HepG2 (cell line): ENCODE measurements around the gene FOSB. TPM values are rescaled to one million over a fixed set of nuclear protein-coding genes. Genes with fewer than 3 reads are reported as not detected.

Experiments used
- ATF7-NPFF ChIP-seq: sonication (generic); formaldehyde crosslinking; IDR thresholded peaks from 2 replicates; pipeline ENCODE4 v1.8.1; 2023; ENCODE audit warnings: mild to moderate bottlenecking, low read depth, missing genetic modification reagents, moderate library complexity
- MED8 ChIP-seq: sonication (generic); formaldehyde crosslinking; IDR thresholded peaks from 2 replicates; pipeline ENCODE4 v1.8.1; 2023; ENCODE audit warnings: mild to moderate bottlenecking, missing genetic modification reagents; ENCODE audit not compliant: insufficient replicate concordance
- NR2F6 ChIP-seq, 2 experiments: IDR thresholded peaks; 2 replicates each; pipeline ENCODE4 v1.6.1; 2016; ENCODE audit warnings: antibody characterized with exemption in 1 of 2, mild to moderate bottlenecking in 1 of 2
- SMYD3 ChIP-seq: sonication (generic); formaldehyde crosslinking; IDR thresholded peaks from 2 replicates; pipeline ENCODE4 v1.8.1; 2023; ENCODE audit warnings: mild to moderate bottlenecking, missing genetic modification reagents
- ZNF329 ChIP-seq: sonication (generic); formaldehyde crosslinking; IDR thresholded peaks from 2 replicates; pipeline ENCODE4 v1.9.0; 2021; ENCODE audit warnings: low read depth, mild to moderate bottlenecking, missing genetic modification reagents
- ZNF432 ChIP-seq: sonication (generic); formaldehyde crosslinking; IDR thresholded peaks from 2 replicates; pipeline ENCODE4 v1.5.0; 2020; ENCODE audit warnings: missing genetic modification reagents, mild to moderate bottlenecking, borderline replicate concordance
- ZNF496 ChIP-seq: sonication (generic); formaldehyde crosslinking; IDR thresholded peaks from 2 replicates; pipeline ENCODE4 v1.8.1; 2023; ENCODE audit warnings: mild to moderate bottlenecking, moderate library complexity, missing genetic modification reagents; ENCODE audit not compliant: insufficient replicate concordance
- ZNF746 ChIP-seq: sonication (generic); formaldehyde crosslinking; IDR thresholded peaks from 2 replicates; pipeline ENCODE4 v1.8.0; 2022; ENCODE audit warnings: mild to moderate bottlenecking, missing genetic modification reagents
- polyA plus RNA-seq, 8 experiments: library from polyadenylated mRNA; depleted of rRNA in 3 of 8; stranded (reverse) in 7 of 8; unstranded in 1 of 8; fragments of >200 nt; fragmentation: Illumina TruSeq in 4 of 8; extraction: Trizol in 4 of 8; gene quantifications; 2 replicates each; pipeline versions ENCODE4 v1.2.1 to v1.2.3, GENCODE V29; 2011 to 2016; ENCODE audit warnings: low read depth in 4 of 8, missing spikeins in 1 of 8, mixed read lengths in 1 of 8; ENCODE audit not compliant: insufficient read depth in 1 of 8
- total RNA-seq, 5 experiments: library from RNA; depleted of rRNA; stranded (reverse); fragments of >200 nt; fragmentation: Illumina TruSeq; extraction: Trizol; gene quantifications; 2 replicates each; pipeline ENCODE4 v1.2.3, GENCODE V29; 2016; ENCODE audit warnings: low read depth in 1 of 5
- TF ChIP-seq, protein P1 (sequence below): sonication (generic); formaldehyde crosslinking; IDR thresholded peaks from 2 replicates; pipeline ENCODE4 v1.4.0; 2020; ENCODE audit warnings: missing genetic modification reagents
- TF ChIP-seq, protein P2 (sequence below): sonication (generic); formaldehyde crosslinking; IDR thresholded peaks from 2 replicates; pipeline ENCODE4 v1.9.0; 2022; ENCODE audit warnings: missing genetic modification reagents, mild to moderate bottlenecking, borderline replicate concordance
- TF ChIP-seq, protein P3 (sequence below): sonication (generic); formaldehyde crosslinking; IDR thresholded peaks from 2 replicates; pipeline ENCODE4 v1.4.0; 2020; ENCODE audit warnings: missing genetic modification reagents, borderline replicate concordance
- TF ChIP-seq, protein P4 (sequence below): sonication (generic); formaldehyde crosslinking; IDR thresholded peaks from 2 replicates; pipeline ENCODE4 v1.4.0; 2020; ENCODE audit warnings: missing genetic modification reagents
- TF ChIP-seq, protein P5 (sequence below): sonication (generic); formaldehyde crosslinking; IDR thresholded peaks from 2 replicates; pipeline ENCODE4 v1.4.0; 2020; ENCODE audit warnings: missing genetic modification reagents, mild to moderate bottlenecking, borderline replicate concordance
- TF ChIP-seq, protein P6 (sequence below): sonication (generic); formaldehyde crosslinking; IDR thresholded peaks from 2 replicates; pipeline ENCODE4 v1.8.1; 2023; ENCODE audit warnings: missing genetic modification reagents, inconsistent platforms, borderline replicate concordance

Gene FOSB
- total and polyA plus RNA-seq, 2 of the 13 experiments (the other 11 are each of a cell fraction or from before 2014, with no cell fraction given) = 2.8 to 6.0 TPM

DNA sequence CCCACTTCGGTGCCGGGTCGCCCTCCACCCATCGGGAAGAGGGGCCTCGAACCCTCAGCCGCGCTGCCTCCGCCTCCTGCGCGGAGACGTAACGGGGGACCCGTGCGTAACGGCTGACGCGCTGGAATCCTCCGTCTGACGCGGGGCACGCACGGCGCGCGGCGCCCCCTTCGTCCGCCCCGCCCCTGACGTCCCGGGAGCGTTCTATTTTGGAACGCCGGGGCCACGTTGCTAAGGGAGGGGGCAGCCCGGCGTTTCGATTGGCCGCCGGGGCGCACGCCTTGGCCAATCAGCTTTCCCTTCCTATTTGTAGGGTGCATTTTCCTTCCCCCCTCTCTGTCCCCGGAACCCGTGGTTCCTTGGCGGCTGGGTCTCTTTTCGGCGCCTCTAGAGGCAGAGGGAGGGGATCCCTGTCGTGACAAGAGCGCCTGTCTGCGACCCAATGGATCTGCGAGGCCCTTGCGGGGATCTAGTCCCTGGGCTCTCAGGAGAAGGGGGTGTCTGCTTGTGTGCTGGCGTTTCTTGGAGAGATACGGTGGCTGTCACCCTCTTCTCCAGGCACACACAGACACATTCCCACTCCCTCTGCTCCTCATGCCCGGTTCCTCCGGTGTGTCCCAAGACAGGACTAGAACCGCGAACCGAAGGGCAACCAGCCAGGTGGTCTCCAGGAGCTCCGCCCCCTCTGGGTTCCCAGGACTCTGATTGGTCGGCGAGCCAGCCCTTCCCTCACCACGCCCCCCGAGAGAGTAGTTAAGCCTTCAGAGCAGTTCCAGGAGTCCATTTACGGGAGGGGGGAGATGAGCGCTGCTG lies 1.5 kb downstream of the FOSB start (continued):
- TF ChIP-seq, protein P1, sequence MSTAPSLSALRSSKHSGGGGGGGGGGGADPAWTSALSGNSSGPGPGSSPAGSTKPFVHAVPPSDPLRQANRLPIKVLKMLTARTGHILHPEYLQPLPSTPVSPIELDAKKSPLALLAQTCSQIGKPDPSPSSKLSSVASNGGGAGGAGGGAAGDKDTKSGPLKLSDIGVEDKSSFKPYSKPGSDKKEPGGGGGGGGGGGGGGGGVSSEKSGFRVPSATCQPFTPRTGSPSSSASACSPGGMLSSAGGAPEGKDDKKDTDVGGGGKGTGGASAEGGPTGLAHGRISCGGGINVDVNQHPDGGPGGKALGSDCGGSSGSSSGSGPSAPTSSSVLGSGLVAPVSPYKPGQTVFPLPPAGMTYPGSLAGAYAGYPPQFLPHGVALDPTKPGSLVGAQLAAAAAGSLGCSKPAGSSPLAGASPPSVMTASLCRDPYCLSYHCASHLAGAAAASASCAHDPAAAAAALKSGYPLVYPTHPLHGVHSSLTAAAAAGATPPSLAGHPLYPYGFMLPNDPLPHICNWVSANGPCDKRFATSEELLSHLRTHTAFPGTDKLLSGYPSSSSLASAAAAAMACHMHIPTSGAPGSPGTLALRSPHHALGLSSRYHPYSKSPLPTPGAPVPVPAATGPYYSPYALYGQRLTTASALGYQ = no peak
- TF ChIP-seq ATF7-NPFF = no peak; the same call in 1 of the 2 replicates
- TF ChIP-seq ZNF329 (CRISPR knock-in tag) = 0 out of 2 replicates have a peak, but pooled peaks have one; percentile 15
- TF ChIP-seq ZNF432 (CRISPR knock-in tag) = no peak
- TF ChIP-seq, protein P2, sequence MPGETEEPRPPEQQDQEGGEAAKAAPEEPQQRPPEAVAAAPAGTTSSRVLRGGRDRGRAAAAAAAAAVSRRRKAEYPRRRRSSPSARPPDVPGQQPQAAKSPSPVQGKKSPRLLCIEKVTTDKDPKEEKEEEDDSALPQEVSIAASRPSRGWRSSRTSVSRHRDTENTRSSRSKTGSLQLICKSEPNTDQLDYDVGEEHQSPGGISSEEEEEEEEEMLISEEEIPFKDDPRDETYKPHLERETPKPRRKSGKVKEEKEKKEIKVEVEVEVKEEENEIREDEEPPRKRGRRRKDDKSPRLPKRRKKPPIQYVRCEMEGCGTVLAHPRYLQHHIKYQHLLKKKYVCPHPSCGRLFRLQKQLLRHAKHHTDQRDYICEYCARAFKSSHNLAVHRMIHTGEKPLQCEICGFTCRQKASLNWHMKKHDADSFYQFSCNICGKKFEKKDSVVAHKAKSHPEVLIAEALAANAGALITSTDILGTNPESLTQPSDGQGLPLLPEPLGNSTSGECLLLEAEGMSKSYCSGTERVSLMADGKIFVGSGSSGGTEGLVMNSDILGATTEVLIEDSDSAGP = peak; percentile 78
- no peak for TF ChIP-seq ZNF496 (CRISPR knock-in tag)
- TF ChIP-seq, protein P3, sequence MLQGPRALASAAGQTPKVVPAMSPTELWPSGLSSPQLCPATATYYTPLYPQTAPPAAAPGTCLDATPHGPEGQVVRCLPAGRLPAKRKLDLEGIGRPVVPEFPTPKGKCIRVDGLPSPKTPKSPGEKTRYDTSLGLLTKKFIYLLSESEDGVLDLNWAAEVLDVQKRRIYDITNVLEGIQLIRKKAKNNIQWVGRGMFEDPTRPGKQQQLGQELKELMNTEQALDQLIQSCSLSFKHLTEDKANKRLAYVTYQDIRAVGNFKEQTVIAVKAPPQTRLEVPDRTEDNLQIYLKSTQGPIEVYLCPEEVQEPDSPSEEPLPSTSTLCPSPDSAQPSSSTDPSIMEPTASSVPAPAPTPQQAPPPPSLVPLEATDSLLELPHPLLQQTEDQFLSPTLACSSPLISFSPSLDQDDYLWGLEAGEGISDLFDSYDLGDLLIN (CRISPR knock-in tag) = 0 out of 2 replicates have a peak, but pooled peaks have one; percentile 19
- TF ChIP-seq, protein P4, sequence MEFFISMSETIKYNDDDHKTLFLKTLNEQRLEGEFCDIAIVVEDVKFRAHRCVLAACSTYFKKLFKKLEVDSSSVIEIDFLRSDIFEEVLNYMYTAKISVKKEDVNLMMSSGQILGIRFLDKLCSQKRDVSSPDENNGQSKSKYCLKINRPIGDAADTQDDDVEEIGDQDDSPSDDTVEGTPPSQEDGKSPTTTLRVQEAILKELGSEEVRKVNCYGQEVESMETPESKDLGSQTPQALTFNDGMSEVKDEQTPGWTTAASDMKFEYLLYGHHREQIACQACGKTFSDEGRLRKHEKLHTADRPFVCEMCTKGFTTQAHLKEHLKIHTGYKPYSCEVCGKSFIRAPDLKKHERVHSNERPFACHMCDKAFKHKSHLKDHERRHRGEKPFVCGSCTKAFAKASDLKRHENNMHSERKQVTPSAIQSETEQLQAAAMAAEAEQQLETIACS (CRISPR knock-in tag) = no peak; the same call in 1 of the 2 replicates
- no peak for TF ChIP-seq SMYD3
- no peak for TF ChIP-seq NR2F6 (IDR thresholded peaks at IDR 0.05)
- TF ChIP-seq NR2F6 (CRISPR knock-in tag; IDR thresholded peaks at IDR 0.05) = peak; percentile 43; the same call in 1 of the 2 replicates
- no peak for TF ChIP-seq MED8 (CRISPR knock-in tag)
- TF ChIP-seq, protein P5, sequence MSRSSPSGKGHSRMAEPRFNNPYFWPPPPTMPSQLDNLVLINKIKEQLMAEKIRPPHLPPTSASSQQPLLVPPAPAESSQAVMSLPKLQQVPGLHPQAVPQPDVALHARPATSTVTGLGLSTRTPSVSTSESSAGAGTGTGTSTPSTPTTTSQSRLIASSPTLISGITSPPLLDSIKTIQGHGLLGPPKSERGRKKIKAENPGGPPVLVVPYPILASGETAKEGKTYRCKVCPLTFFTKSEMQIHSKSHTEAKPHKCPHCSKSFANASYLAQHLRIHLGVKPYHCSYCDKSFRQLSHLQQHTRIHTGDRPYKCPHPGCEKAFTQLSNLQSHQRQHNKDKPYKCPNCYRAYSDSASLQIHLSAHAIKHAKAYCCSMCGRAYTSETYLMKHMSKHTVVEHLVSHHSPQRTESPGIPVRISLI (CRISPR knock-in tag) = no peak
- TF ChIP-seq, protein P6, sequence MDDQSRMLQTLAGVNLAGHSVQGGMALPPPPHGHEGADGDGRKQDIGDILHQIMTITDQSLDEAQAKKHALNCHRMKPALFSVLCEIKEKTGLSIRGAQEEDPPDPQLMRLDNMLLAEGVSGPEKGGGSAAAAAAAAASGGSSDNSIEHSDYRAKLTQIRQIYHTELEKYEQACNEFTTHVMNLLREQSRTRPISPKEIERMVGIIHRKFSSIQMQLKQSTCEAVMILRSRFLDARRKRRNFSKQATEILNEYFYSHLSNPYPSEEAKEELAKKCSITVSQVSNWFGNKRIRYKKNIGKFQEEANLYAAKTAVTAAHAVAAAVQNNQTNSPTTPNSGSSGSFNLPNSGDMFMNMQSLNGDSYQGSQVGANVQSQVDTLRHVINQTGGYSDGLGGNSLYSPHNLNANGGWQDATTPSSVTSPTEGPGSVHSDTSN = no peak
- 0 out of 2 replicates have a peak, but pooled peaks have one; percentile 48 for TF ChIP-seq ZNF746
